ENCODE measurements around the gene DDX31. TPM values are rescaled to one million over a fixed set of nuclear protein-coding genes. Genes with fewer than 3 reads are reported as not detected.

The DDX31 gene
- total and polyA plus RNA-seq, 2 donors (not counting 1 experiment from before 2014, with no cell fraction given) = 16.4 to 22.7 TPM

DNA sequence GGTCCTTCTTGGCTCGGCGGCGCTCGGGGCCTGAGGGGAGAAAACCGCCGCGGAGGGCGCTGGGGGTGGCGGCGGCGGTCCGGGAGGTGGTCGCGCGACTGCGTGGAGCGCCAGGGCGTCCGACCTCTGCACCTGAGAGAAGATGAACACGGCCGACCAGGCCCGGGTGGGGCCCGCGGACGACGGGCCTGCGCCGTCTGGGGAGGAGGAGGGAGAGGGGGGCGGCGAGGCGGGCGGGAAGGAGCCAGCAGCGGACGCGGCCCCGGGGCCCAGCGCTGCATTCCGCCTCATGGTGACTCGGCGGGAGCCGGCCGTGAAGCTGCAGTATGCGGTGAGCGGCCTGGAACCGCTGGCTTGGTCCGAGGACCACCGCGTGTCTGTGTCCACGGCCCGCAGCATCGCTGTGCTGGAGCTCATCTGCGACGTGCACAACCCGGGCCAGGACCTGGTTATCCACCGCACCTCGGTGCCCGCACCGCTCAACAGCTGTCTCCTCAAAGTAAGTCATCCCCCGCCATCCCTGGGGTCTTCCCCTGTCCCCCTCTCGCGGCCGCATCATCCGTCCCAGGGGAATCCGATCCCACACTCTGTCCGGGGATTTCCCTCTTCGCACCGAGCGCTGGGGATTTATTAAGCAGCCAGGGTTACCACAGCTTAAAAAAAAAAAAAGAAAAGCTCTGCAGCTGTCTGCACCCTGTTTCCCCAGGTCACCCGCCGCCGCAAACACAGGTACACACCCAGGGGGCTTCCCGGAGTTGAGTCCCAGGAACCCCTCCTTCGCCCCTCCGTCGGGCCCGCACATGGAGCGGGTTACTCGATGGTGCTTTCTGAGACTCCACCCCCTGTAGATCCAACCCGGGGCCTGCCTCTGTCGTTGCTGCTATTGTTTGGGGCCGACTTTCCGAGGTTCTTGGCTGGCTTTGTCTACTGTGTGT lies 941 bp upstream of the DDX31 start, which contains the start of gene GTF3C4:
Gene GTF3C4 (plus strand): TSS at position 8 of the 935 bp plus-strand sequence. CDS start 135 bp downstream, at position 143.
- Histone ChIP-seq H3K27me3 (replicated peaks in 1 of 4; ENCODE audit: control extremely low read depth in 1 of 4, control insufficient read depth in 3 of 4, insufficient read depth in 4 of 4, low read length in 3 of 4) (no peaks in the 10 kb centered on the region), H3K4me3 (ENCODE audit: control extremely low read depth in 1 of 5, extremely low read depth in 1 of 5, insufficient read depth in 1 of 5, low read depth in 2 of 5, low read length in 4 of 5) (peak within 1 kb of the TSS; percentile 73 to 100 (median 96)), H3K27ac (ENCODE audit: low read length in 2 of 2) (peak within 1 kb of the TSS; percentile 86 to 95), H3K4me1 (ENCODE audit: control insufficient read depth in 2 of 2, insufficient read depth in 2 of 2, low read length in 2 of 2) (peaks cover 20 to 28% of the 10 kb centered on the region in 2 donors), H3K9me3 (ENCODE audit: control extremely low read depth in 1 of 3, control insufficient read depth in 2 of 3, insufficient read depth in 1 of 3, low read length in 2 of 3) (no peaks in the 10 kb centered on the region), H3K36me3 (replicated peaks in 1 of 2; ENCODE audit: control extremely low read depth in 1 of 2, control insufficient read depth in 1 of 2, extremely low read depth in 1 of 2, insufficient read depth in 2 of 2, low read length in 1 of 2) (no peaks in the 10 kb centered on the region), H3K79me2 (ENCODE audit: control insufficient read depth, insufficient read depth, low read length) (peaks cover 62% of the 10 kb centered on the region), H3K4me2 (replicated peaks; ENCODE audit: low read depth, low read length, poor library complexity, severe bottlenecking) (peak within 1 kb of the TSS; percentile 99), H2AFZ (ENCODE audit: insufficient read depth, low read depth, low read length, poor library complexity, severe bottlenecking) (peak within 1 kb of the TSS; percentile 95), H3K9ac (ENCODE audit: low read length) (peak within 1 kb of the TSS; percentile 98), H4K20me1 (ENCODE audit: control insufficient read depth, insufficient read depth, low read length, poor library complexity, severe bottlenecking) (peaks cover 33% of the 10 kb centered on the region)
- intact Hi-C loops (cut with micrococcal nuclease) = loop anchor here (2.0 to 10.0 kb wide), 3 partner anchors 100 to 264 kb away; partner anchors contain the start of gene TTF1
- peak within 1 kb of the TSS; percentile 93 for H3K4me3 Mint-ChIP-seq
- WGBS (ENCODE audit: insufficient coverage) = under 1% methylated on average over 82 of the region's 82 CpGs
- peak within 1 kb of the TSS; percentile 94 for H3K27ac Mint-ChIP-seq
- ChIA-PET POLR2A (interaction anchor here (0.5 to 1.9 kb wide), 3 partner anchors 99 to 274 kb away, joined by 4 to 15 read pairs (median 11); partner anchors contain the start of gene TSC1), CTCF (interaction anchor here (0.7 to 2.6 kb wide), 6 partner anchors 12 to 437 kb away, joined by 3 to 9 read pairs (median 4); no protein-coding TSS in a partner anchor)
- DNase-seq (peak; percentile 81), ATAC-seq (ENCODE audit: low read depth) (peak; percentile 22)
- peaks cover 52% of the 10 kb centered on the region for H3K4me1 Mint-ChIP-seq
- H3K9me3 Mint-ChIP-seq (ENCODE audit: insufficient read depth) = no peaks in the 10 kb centered on the region
- H3K27me3 Mint-ChIP-seq = no peaks in the 10 kb centered on the region
- TF ChIP-seq CTCF (IDR thresholded peaks at IDR 0.05) = no peak
- TF ChIP-seq EZH2 (IDR thresholded peaks at IDR 0.05; ENCODE audit: borderline replicate concordance, insufficient read depth, low read depth, low read length, poor library complexity, severe bottlenecking) = no peak
